Endothelial cell of umbilical vein (primary cell): ENCODE data around the gene NCLN. TPM values are rescaled to one million over a fixed set of nuclear protein-coding genes. Genes with fewer than 3 reads are reported as not detected.
A peak's percentile ranks its signal among the peaks of the same experiment; 100 is the strongest.

ENCODE experiments used
- BruUV-seq: library from RNA; stranded (reverse); fragments of 400-500 nt; replicated peaks from 2 replicates; lab custom pipeline; 2021; lab: Mats Ljungman, UMichigan
- CTCF ChIA-PET: fragments of 300-600, 350-600 bp; sonication (Branson Sonifier 250); formaldehyde crosslinking; loops from one replicate; lab custom pipeline; 2021; ENCODE audit warnings: antibody characterized with exemption, inconsistent platforms; lab: Charles Lee
- POLR2A ChIA-PET: fragments of 300-600, 350-600 bp; sonication (Branson Sonifier 250); formaldehyde crosslinking; loops from one replicate; lab custom pipeline; 2021; ENCODE audit warnings: antibody characterized with exemption, inconsistent platforms; lab: Charles Lee
- DNase-seq: peaks from one replicate; pipeline ENCODE4 v3.0.0-alpha.2; 2011; ENCODE audit warnings: low read depth, low spot score
- FAIRE-seq: peaks from 2 replicates; lab custom pipeline; 2011; peaks lifted over from hg19 to GRCh38; lab: Jason Lieb, UNC
- H2AFZ ChIP-seq: 2 replicates; pipeline ENCODE4 v1.6.0; 2012; ENCODE audit warnings: low read depth, low read length, control low read depth, inconsistent platforms
- H3K27ac ChIP-seq: 2 replicates; pipeline ENCODE4 v1.5.1; 2011; ENCODE audit warnings: low read depth, mild to moderate bottlenecking, control low read depth, low read length, moderate library complexity; ENCODE audit not compliant: insufficient read depth
- H3K27me3 ChIP-seq, 2 experiments: 2 replicates each; pipeline versions ENCODE4 v1.6.0 to v1.6.1; 2011; ENCODE audit warnings: low read length in 2 of 2, mixed read lengths in 1 of 2; ENCODE audit not compliant: control insufficient read depth in 2 of 2, insufficient read depth in 2 of 2
- H3K36me3 ChIP-seq, 2 experiments: 2 replicates in 1 of 2; 3 replicates in 1 of 2; pipeline ENCODE4 v1.5.1; 2011; ENCODE audit warnings: low read length in 2 of 2, mild to moderate bottlenecking in 1 of 2, moderate library complexity in 1 of 2; ENCODE audit not compliant: control insufficient read depth in 2 of 2, insufficient read depth in 2 of 2; ENCODE audit errors: extremely low read depth in 1 of 2
- H3K4me1 ChIP-seq: 3 replicates; pipeline ENCODE4 v1.5.1; 2011; ENCODE audit warnings: mild to moderate bottlenecking, low read length; ENCODE audit not compliant: control insufficient read depth, insufficient read depth; ENCODE audit errors: extremely low read depth
- H3K4me2 ChIP-seq: 2 replicates; pipeline ENCODE4 v1.6.1; 2011; ENCODE audit warnings: low read length, control low read depth, mixed read lengths; ENCODE audit not compliant: insufficient read depth
- H3K4me3 ChIP-seq, 3 experiments: fragments of 200-600 bp in 1 of 3; sonication (generic), shearing (Covaris generic) in 1 of 3; replicated peaks in 1 of 3; 2 replicates each; pipeline ENCODE4 v1.5.1; 2011 to 2016; ENCODE audit warnings: control low read depth in 3 of 3, low read length in 3 of 3, mild to moderate bottlenecking in 2 of 3, inconsistent platforms in 1 of 3, low read depth in 1 of 3, moderate library complexity in 1 of 3; ENCODE audit not compliant: insufficient read depth in 1 of 3
- H3K79me2 ChIP-seq: 2 replicates; pipeline ENCODE4 v1.6.0; 2012; ENCODE audit warnings: low read length, inconsistent platforms; ENCODE audit not compliant: control insufficient read depth, insufficient read depth
- H3K9ac ChIP-seq: replicated peaks from 2 replicates; pipeline ENCODE3; 2011; ENCODE audit warnings: low read length, control low read depth; ENCODE audit not compliant: insufficient read depth; ENCODE audit errors: extremely low read depth
- H3K9me1 ChIP-seq: replicated peaks from 3 replicates; pipeline ENCODE4 v1.6.0; 2011; ENCODE audit warnings: mild to moderate bottlenecking, low read length; ENCODE audit not compliant: control insufficient read depth, insufficient read depth; ENCODE audit errors: extremely low read depth
- H3K9me3 ChIP-seq: replicated peaks from 2 replicates; pipeline ENCODE4 v1.5.1; 2012; ENCODE audit warnings: low read length, inconsistent platforms; ENCODE audit not compliant: control insufficient read depth, insufficient read depth
- H4K20me1 ChIP-seq: replicated peaks from 2 replicates; pipeline ENCODE3; 2011; ENCODE audit warnings: mild to moderate bottlenecking, low read length; ENCODE audit not compliant: control insufficient read depth, insufficient read depth; ENCODE audit errors: extremely low read depth
- CTCF ChIP-seq, 2 donors: IDR thresholded peaks; 1 replicate in 1 of 2; 2 replicates in 1 of 2; pipeline ENCODE4 v1.5.1; 2011; ENCODE audit warnings: low read length in 2 of 2, mild to moderate bottlenecking in 2 of 2, moderate library complexity in 2 of 2, control low read depth in 1 of 2, inconsistent platforms in 1 of 2, low read depth in 1 of 2; ENCODE audit not compliant: insufficient read depth in 1 of 2; ENCODE audit errors: extremely low read depth in 1 of 2
- EZH2 ChIP-seq: IDR thresholded peaks from 2 replicates; pipeline ENCODE4 v1.6.1; 2012; ENCODE audit warnings: borderline replicate concordance, low read depth, mild to moderate bottlenecking, moderate library complexity, low read length, inconsistent platforms; ENCODE audit not compliant: severe bottlenecking
- FOS ChIP-seq: IDR thresholded peaks from 2 replicates; pipeline ENCODE4 v1.6.1; 2011; ENCODE audit warnings: mild to moderate bottlenecking, low read length, moderate library complexity, borderline replicate concordance; ENCODE audit not compliant: insufficient read depth
- GATA2 ChIP-seq: IDR thresholded peaks from 2 replicates; pipeline ENCODE4 v1.7.0; 2011; ENCODE audit warnings: low read depth, mild to moderate bottlenecking, moderate library complexity, mixed read lengths, low read length; ENCODE audit not compliant: insufficient read length, insufficient read depth
- JUN ChIP-seq: IDR thresholded peaks from 2 replicates; pipeline ENCODE4 v1.6.1; 2011; ENCODE audit warnings: borderline replicate concordance, low read depth; ENCODE audit not compliant: insufficient read length, insufficient read depth
- MAX ChIP-seq: IDR thresholded peaks from 2 replicates; pipeline ENCODE4 v1.6.1; 2011; ENCODE audit not compliant: insufficient read depth, insufficient read length
- MYC ChIP-seq: IDR thresholded peaks from one replicate; pipeline ENCODE4 v1.6.1; 2011; ENCODE audit warnings: mild to moderate bottlenecking, low read depth, low read length
- POLR2A ChIP-seq: IDR thresholded peaks from 2 replicates; pipeline ENCODE4 v1.6.1; 2012; ENCODE audit warnings: low read depth, mild to moderate bottlenecking, control low read depth, low read length
- POLR2AphosphoS5 ChIP-seq: IDR thresholded peaks from 2 replicates; pipeline ENCODE4 v1.6.1; 2012; ENCODE audit warnings: low read depth, mild to moderate bottlenecking, control low read depth, low read length, moderate library complexity; ENCODE audit not compliant: insufficient read depth
- dilution Hi-C: fragments of 300-500 bp; cut with MboI; formaldehyde crosslinking; loops from one replicate; pipeline ENCODE4 v1.15.0; 2019; ENCODE audit warnings: low sequenced_read_pairs; ENCODE audit not compliant: extremely low pct_ligation_motif_present
- intact Hi-C: fragments of 100-400 bp; cut with micrococcal nuclease; formaldehyde crosslinking; loops from one replicate; pipeline ENCODE4 v1.10.0; 2022
- polyA plus RNA-seq, 4 experiments: library from polyadenylated mRNA; depleted of rRNA in 3 of 4; stranded (reverse) in 3 of 4; unstranded in 1 of 4; fragments of >200 nt; gene quantifications; 2 replicates each; pipeline versions ENCODE4 v1.2.1 to v1.2.3, GENCODE V29; 2011 to 2012; ENCODE audit warnings: missing spikeins in 1 of 4
- total RNA-seq: library from RNA; stranded (reverse); gene quantifications from 2 replicates; pipeline ENCODE4 v1.2.3, GENCODE V29; 2021

Gene NCLN
- total and polyA plus RNA-seq, 2 donors (not counting 3 experiments of a cell fraction or from before 2014, with no cell fraction given), result 97.2 to 102 TPM

GRCh38 chr19:3136684-3137055 is 49.1 kb upstream of the NCLN start:
- no peaks in the 10 kb centered on the region for H3K9me1 ChIP-seq
- intact Hi-C loops (no loop called here), dilution Hi-C loops (no loop called here)
- CTCF ChIA-PET, result interaction anchor here (3.1 kb wide), 1 partner anchor 7 kb away, joined by 27 read pairs; no protein-coding TSS in a partner anchor
- no peaks in the 10 kb centered on the region for H3K9me3 ChIP-seq
- no peak overlapping the region for H3K27ac ChIP-seq
- BruUV-seq, result no TSS peak
- H3K79me2 ChIP-seq, result no peaks in the 10 kb centered on the region
- FAIRE-seq, result no peak
- H3K36me3 ChIP-seq, result no peaks in the 10 kb centered on the region
- peak overlapping the region; percentile 27 for H2AFZ ChIP-seq
- no peak for DNase-seq
- H3K4me2 ChIP-seq, result no peak overlapping the region
- H4K20me1 ChIP-seq, result no peaks in the 10 kb centered on the region
- H3K4me3 ChIP-seq, result no peak overlapping the region
- TF ChIP-seq FOS (no peak), MAX (no peak), POLR2AphosphoS5 (no peak), CTCF (IDR thresholded peaks at IDR 0.05; ENCODE audit: extremely low read depth in 1 of 2, insufficient read depth in 1 of 2, low read depth in 1 of 2, low read length in 2 of 2) (no peak), GATA2 (no peak), MYC (no peak), JUN (no peak), EZH2 (no peak), POLR2A (no peak)
- H3K27me3 ChIP-seq, result no peaks in the 10 kb centered on the region
- POLR2A ChIA-PET, result no interaction called here
- peaks cover 13% of the 10 kb centered on the region for H3K4me1 ChIP-seq
- H3K9ac ChIP-seq, result no peak overlapping the region
